Activated naive CD8-positive, alpha-beta T cell treated with anti-CD3 and anti-CD28 coated beads, Interleukin-2, amount 50 U/mL, for 24 hours (primary cell): ENCODE measurements around the gene HPCAL1.

Source experiments
- ATAC-seq: fragments of 150-1000 bp; cut with Tn5 transposase; one replicate; pipeline ENCODE4 v1.10.0; 2021
- DNase-seq: peaks from one replicate; pipeline ENCODE4 v3.0.0; 2021
- H3K27ac Mint-ChIP-seq: one replicate; pipeline ENCODE4 v1.8.0; 2021; ENCODE audit warnings: mild to moderate bottlenecking, mixed read lengths
- H3K27me3 Mint-ChIP-seq: one replicate; pipeline ENCODE4 v1.8.0; 2021; ENCODE audit warnings: mixed read lengths
- H3K36me3 Mint-ChIP-seq: one replicate; pipeline ENCODE4 v1.8.0; 2021; ENCODE audit warnings: low read depth, mixed read lengths
- H3K4me1 Mint-ChIP-seq: one replicate; pipeline ENCODE4 v1.8.0; 2021; ENCODE audit warnings: mixed read lengths
- H3K4me3 Mint-ChIP-seq: one replicate; pipeline ENCODE4 v1.8.0; 2021; ENCODE audit warnings: mild to moderate bottlenecking, moderate library complexity, mixed read lengths
- H3K9me3 Mint-ChIP-seq: one replicate; pipeline ENCODE4 v1.8.0; 2021; ENCODE audit warnings: mixed read lengths

The HPCAL1 gene

DNA sequence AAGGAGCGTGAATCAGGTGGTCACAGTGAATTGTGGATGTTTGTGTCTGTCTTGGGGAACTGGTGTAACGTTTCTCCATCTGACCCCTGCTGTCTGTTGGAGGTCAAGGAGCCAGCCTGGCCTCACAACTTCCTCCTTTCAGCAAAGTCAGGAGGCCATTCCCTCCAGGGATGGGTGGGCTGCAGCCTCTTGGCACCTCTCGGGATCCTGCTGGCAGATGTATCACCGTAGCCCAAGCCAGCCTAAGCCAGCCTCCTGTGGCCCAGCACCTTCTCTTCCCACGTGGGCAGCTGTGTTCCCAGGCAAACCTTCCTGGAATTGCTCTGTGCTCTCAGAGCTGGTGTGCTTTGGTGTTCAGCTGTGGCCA, 30.5 kb downstream of the HPCAL1 start:
- peaks cover 75% of the 10 kb centered on the region for H3K4me1 Mint-ChIP-seq
- H3K36me3 Mint-ChIP-seq: peaks cover 15% of the 10 kb centered on the region
- peak overlapping the region; percentile 97 for H3K27ac Mint-ChIP-seq
- DNase-seq (no peak), ATAC-seq (no peak)
- no peaks in the 10 kb centered on the region for H3K9me3 Mint-ChIP-seq
- peak overlapping the region; percentile 88 for H3K4me3 Mint-ChIP-seq
- H3K27me3 Mint-ChIP-seq: no peaks in the 10 kb centered on the region

DNA sequence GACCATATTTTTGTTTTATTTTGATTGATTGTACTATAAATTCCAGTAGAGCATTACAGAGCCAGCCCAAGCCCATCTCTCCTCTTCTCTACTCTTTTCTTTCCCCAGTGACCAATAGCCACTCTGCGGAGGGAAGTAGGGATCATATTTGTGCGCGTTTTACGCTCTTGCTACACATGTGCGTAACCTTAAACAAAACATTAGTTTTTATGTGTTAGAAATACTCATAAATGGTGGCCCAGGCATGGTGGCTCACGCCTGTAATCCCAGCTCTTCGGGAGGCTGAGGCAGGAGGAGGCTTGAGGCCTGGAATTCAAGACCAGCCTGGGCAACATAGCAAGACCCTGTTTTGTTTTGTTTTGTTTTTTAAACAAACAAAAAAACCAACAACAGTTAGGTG, 31.3 kb downstream of the HPCAL1 start:
- Mint-ChIP-seq H3K9me3 (no peaks in the 10 kb centered on the region), H3K4me1 (peaks cover 75% of the 10 kb centered on the region), H3K27me3 (no peaks in the 10 kb centered on the region), H3K36me3 (peaks cover 20% of the 10 kb centered on the region), H3K27ac (peak overlapping the region; percentile 97), H3K4me3 (peak overlapping the region; percentile 88)
- no peak for ATAC-seq
- DNase-seq: no peak

DNA sequence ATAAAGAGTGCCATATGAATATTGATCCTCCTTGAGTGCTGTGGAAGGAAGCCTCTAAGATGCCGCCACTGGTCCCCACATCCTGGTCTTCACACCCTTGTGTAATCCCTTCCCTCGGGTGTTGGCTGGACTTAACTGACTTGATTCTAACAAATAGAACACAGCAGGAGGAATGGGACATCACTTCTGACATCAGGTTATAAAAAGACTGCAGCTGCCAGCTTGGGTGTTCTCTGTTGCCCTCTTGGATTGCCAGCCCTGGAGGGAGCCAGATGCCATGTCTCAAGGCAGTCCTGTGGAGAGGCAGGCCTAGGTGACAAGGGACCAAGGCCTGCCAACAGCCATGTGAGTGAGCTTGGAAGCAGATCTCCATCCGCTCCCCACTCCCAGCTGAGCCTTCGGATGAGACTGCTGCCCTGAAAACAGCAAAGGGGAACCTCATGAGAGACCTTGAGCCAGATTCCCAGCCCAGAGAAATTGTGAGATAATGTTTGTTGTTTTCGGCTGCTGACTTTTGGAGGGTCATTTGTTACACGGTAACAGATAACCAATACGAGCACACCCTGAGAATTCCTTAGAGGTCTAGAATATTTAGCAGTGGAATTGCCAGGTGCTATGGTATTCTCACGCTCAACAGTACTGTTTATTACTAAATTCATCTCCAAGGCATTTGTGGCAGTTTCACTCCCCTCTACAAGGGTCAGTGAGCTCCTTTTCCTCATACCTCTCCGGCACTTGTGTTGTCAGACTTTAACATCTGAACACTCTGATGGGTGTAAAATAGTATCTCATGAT, 32.5 kb downstream of the HPCAL1 start:
- Mint-ChIP-seq H3K36me3 (peaks cover 23% of the 10 kb centered on the region), H3K9me3 (no peaks in the 10 kb centered on the region), H3K27ac (peak overlapping the region; percentile 22), H3K4me3 (no peak overlapping the region), H3K4me1 (peaks cover 74% of the 10 kb centered on the region), H3K27me3 (no peaks in the 10 kb centered on the region)
- ATAC-seq (no peak), DNase-seq (no peak)

DNA sequence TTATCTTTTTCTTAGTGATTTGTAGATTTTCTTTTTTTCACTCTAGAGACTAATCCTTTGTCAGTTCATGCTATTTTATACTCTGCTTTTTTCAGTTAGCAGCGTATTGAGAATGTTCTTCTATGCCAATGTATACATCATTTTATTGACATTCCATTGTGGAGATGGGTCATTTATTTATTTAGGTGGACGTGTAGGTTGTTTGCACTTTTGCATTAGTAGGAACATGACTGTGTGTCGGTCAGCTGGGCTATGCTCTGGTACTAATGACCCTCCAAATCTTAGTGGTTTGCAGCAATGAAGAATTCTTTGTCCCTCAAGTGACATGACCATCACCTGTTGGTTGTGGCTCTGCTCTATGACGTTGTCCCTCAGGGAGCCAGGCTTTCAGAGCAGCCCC, 33.6 kb downstream of the HPCAL1 start:
- H3K4me3 Mint-ChIP-seq: no peak overlapping the region
- H3K27me3 Mint-ChIP-seq: no peaks in the 10 kb centered on the region
- peaks cover 23% of the 10 kb centered on the region for H3K36me3 Mint-ChIP-seq
- ATAC-seq: no peak
- no peak overlapping the region for H3K27ac Mint-ChIP-seq
- H3K9me3 Mint-ChIP-seq: no peaks in the 10 kb centered on the region
- DNase-seq: no peak
- H3K4me1 Mint-ChIP-seq: peaks cover 74% of the 10 kb centered on the region

DNA sequence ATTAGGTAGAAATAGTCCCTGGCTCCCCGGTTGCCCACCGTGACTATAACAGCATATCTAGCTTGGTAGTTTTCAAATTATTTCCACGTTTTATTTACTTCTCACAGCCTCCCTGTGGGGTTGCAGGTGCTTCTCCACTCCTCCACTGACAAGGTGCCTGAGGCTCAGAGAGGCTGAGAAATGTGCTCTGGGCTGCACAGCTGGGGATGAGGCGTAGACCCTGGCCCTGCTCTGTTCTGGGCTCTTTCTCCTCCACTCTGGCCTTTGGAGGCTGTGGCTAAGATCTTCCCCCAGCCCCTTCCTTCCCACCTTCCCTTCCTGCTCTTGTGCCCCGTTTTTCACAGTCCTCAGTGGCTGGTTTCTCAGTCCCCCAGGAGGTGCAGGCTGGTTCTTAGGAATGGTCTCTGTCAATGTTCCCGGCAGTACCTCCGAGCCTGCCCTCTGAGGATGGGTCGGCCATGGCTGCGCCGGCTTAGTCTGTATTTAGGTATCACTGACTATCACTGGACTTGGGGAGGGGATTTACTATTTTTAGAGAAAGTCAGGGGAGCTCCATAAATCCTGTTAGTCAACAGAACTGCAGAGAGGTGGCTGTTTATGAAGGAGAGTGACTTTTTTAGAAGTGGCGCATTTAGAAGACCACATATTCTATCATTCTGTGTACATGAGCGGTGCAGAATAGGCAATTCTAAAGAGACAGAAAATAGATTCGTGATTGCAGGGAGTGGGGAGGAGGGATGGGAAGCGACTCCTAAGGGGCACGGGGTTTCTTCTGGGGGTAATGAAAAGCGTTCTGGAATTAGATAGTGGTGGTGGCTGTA, 35.0 kb downstream of the HPCAL1 start:
- DNase-seq: no peak
- H3K4me3 Mint-ChIP-seq: no peak overlapping the region
- H3K27ac Mint-ChIP-seq: no peak overlapping the region
- no peaks in the 10 kb centered on the region for H3K9me3 Mint-ChIP-seq
- ATAC-seq: no peak
- H3K27me3 Mint-ChIP-seq: no peaks in the 10 kb centered on the region
- peaks cover 67% of the 10 kb centered on the region for H3K4me1 Mint-ChIP-seq
- peaks cover 23% of the 10 kb centered on the region for H3K36me3 Mint-ChIP-seq

DNA sequence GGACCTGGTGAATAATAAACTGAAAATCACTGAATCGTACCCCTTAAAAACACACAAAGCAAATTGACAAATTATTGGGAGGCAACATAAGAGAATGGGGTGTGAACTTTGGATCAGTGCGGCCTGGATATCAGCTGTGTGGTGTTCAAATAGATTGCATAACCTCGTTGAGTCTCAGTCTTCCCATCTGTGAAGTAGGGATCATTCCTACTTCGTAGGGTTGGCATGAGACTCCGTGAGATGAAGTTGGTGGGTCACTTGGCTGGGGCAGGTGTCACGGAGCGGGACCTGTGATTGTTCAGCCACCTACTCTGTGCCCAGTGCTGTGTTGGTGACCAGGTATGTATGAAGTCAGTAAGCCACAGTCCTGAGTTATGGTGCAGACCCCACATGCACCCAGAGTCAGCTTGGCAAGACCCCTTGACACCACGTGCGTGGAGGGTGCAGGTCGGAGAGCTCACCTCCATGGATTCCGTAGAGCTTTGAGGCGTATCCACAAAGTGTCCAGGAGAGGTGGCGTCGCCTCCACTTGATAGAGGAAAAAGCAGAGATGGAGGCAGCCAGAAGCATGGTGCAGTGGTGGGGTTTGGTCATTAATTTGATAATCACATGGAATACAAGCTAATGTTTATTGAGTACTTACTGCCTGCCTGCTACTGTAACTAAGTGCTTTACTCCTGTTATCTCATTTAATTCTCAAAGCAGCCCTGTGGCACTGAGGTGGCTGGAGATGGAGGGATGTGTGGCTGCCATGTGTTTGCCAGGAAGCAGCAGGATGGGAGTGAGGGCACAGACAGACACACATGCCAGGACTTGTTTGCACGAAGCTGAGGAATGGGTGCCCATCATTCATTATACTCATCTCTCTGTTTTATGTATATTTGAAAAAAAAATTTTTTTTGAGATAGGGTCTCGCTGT, 35.8 kb downstream of the HPCAL1 start:
- DNase-seq (no peak), ATAC-seq (no peak)
- peaks cover 65% of the 10 kb centered on the region for H3K4me1 Mint-ChIP-seq
- peak overlapping the region; percentile 28 for H3K27ac Mint-ChIP-seq
- H3K36me3 Mint-ChIP-seq: peaks cover 23% of the 10 kb centered on the region
- H3K9me3 Mint-ChIP-seq: no peaks in the 10 kb centered on the region
- no peak overlapping the region for H3K4me3 Mint-ChIP-seq
- no peaks in the 10 kb centered on the region for H3K27me3 Mint-ChIP-seq

DNA sequence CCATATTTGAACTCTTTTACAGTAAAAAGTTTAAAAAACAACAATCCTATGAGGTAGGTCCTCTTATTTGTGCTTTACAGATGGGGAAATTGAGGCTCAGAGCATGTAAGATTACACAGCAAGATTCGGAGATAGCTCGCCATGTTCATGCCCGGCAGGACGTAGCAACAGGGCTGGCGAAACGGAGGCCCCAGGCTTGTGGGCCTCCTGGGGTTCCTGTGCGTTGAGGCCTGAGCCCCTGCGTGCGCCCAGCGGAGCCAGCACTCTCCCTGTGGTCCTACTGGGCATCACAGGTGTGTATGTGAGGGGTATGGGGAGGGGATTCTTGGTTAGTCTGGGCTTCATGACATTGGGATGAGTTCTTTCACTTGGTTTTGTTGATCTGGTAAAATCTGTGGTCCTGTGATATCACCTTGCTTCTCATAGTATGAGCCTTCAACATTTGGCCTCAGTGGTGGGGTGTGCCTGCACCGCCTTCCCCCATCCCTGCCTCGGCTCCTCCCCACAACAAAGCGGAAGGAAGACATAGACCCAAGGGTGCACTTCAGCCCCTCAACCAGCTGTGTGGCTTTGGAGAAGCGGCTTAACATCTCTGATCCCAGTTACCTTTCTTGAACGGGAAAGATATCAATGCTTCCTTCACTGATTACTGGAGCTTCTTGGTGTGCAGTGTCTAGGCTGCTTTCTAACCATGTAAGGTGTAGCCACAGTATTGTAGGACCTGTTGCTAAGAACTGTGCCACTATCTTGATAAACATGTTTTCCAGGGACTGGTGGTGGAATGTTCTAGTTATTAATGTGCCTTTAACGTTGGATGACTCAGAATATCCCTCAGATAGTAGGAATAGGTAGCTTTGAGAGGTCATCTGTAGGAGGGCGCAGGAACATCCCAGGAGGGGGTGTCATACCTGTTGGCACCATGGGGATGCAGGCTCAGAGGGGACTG, 37.2 kb downstream of the HPCAL1 start:
- Mint-ChIP-seq H3K4me3 (no peak overlapping the region), H3K4me1 (peaks cover 69% of the 10 kb centered on the region), H3K9me3 (no peaks in the 10 kb centered on the region), H3K36me3 (peaks cover 16% of the 10 kb centered on the region), H3K27ac (peak overlapping the region; percentile 82), H3K27me3 (no peaks in the 10 kb centered on the region)
- DNase-seq: no peak
- ATAC-seq: no peak

DNA sequence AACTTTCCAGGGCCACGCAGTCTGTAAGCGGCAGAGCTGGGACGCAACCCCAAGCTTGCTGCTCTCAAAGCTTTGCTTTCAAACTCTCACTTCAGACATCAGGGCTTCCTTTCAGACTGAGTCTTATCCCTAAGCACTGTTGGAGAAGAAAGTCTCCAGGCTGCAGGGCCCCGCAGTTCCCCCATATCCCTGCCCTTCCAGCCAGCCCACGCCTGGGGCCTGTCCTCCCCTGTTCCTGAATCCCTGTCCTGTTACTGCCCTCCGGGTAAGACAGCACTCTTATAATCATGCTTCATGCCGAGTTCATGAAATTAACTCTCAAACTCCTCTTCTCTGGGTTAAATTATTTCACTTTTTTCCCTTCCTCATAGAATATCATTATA, 37.9 kb downstream of the HPCAL1 start:
- no peak for ATAC-seq
- H3K27me3 Mint-ChIP-seq: no peaks in the 10 kb centered on the region
- H3K36me3 Mint-ChIP-seq: peaks cover 9% of the 10 kb centered on the region
- DNase-seq: no peak
- no peak overlapping the region for H3K4me3 Mint-ChIP-seq
- peaks cover 67% of the 10 kb centered on the region for H3K4me1 Mint-ChIP-seq
- H3K9me3 Mint-ChIP-seq: no peaks in the 10 kb centered on the region
- no peak overlapping the region for H3K27ac Mint-ChIP-seq

DNA sequence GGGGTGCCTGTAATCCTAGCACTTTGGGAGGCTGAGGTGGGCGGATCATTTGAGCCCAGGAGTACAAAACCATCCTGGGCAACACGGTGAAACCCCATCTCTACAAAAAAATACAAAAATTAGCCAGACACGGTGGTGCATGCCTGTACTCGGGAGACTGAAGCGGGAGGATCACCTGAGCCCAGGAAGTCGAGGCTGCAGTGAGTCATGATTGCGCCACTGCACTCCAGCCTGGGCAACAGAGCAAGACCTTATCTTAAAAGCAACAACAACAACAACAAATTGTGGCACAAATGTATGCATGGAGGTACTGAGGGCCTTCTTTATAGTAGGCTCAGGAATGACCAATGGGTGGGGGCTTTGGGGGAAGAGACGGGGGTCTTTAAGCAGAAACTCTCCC, 38.5 kb downstream of the HPCAL1 start:
- Mint-ChIP-seq H3K4me3 (no peak overlapping the region), H3K27ac (no peak overlapping the region), H3K4me1 (peaks cover 72% of the 10 kb centered on the region), H3K9me3 (no peaks in the 10 kb centered on the region), H3K36me3 (peaks cover 7% of the 10 kb centered on the region), H3K27me3 (no peaks in the 10 kb centered on the region)
- DNase-seq: no peak
- no peak for ATAC-seq

DNA sequence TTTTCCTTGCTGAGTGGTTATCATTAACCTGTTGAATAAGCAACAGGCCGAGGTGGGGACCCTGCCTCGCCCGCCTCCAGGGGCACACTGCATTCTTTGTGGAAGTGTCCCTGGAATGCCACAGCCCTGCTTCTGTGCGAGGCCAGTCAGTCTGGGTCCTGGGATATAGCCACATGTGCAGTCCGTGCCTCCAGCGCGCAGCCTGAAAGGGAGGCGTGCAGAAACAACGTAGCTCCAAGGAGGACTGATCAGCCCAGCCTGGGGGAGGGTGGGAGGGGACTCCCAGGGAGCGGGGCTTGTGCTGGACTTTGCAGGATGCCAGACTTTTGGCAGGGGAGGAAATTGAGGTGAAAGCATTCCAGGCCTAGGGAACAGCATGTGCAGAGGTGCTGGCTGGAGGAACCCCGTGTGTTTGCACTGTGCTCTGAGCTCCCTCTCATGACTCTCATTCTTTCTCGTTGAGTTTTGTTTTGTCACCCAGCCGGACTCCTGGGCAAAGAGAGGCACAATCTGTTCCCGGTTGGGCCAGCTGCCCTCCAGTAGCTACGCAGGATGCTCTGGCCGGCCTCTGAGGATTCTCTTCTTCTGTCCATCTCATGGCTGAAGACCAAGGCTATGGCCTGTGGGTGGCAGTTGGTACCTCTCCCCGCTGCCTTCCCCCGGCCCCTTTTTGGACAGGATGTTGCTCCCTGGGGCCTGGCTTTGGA, 39.7 kb downstream of the HPCAL1 start:
- no peaks in the 10 kb centered on the region for H3K9me3 Mint-ChIP-seq
- ATAC-seq: no peak

DNA sequence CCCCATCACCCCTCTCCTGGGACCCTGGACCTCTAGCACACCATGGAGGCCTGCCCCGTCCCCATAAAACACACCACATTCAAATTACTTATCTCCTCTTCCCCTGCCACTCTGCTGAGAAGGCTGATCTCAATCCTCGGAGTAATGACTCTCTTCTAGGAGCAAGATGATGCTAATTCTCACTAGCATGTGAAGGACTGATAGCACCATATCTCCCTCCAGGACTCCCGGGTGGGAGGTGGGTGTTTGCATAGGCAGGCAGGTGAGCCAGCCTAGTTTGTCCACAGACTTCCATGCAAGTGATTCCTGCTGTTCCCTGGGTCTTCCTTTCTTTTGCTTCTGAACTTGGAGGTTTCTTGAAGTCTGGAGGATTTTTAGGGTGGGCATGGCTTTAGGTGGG, 40.5 kb downstream of the HPCAL1 start:
- Mint-ChIP-seq H3K4me1 (peaks cover 79% of the 10 kb centered on the region), H3K9me3 (no peaks in the 10 kb centered on the region), H3K36me3 (peaks cover 7% of the 10 kb centered on the region), H3K27ac (no peak overlapping the region), H3K27me3 (no peaks in the 10 kb centered on the region), H3K4me3 (no peak overlapping the region)
- DNase-seq (no peak), ATAC-seq (no peak)

More for the DNA sequence above, 39.7 kb downstream of the HPCAL1 start:
- peak overlapping the region; percentile 14 for H3K27ac Mint-ChIP-seq
- no peak overlapping the region for H3K4me3 Mint-ChIP-seq
- peaks cover 80% of the 10 kb centered on the region for H3K4me1 Mint-ChIP-seq
- peaks cover 7% of the 10 kb centered on the region for H3K36me3 Mint-ChIP-seq
- DNase-seq: no peak
- H3K27me3 Mint-ChIP-seq: no peaks in the 10 kb centered on the region

DNA sequence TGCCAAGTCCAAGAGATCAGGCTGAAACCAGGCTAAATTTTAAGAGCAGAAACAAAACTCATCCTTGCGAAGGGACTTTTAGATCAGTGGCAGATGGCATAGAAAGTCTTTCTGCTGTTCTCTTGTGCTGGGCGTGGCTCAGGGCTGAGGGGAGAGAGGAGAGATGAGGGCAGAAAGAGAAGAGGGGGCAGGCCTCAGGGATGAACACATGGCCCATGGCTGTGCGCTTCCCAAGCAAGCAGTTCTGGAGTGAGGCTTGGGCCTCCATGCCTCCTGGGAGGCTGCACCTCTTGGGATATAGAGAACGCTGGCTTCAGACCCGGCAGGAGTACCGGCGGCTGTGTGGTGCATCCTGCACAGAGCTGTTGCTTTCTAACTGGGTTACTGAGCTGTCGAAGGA, 41.0 kb downstream of the HPCAL1 start:
- H3K9me3 Mint-ChIP-seq: no peaks in the 10 kb centered on the region
- peaks cover 5% of the 10 kb centered on the region for H3K36me3 Mint-ChIP-seq
- H3K27me3 Mint-ChIP-seq: no peaks in the 10 kb centered on the region
- DNase-seq: no peak
- no peak overlapping the region for H3K27ac Mint-ChIP-seq
- H3K4me1 Mint-ChIP-seq: peaks cover 74% of the 10 kb centered on the region
- no peak for ATAC-seq
- H3K4me3 Mint-ChIP-seq: no peak overlapping the region
